ENCODE measurements around the gene TEX22. TPM values are rescaled to one million over a fixed set of nuclear protein-coding genes. Genes with fewer than 3 reads are reported as not detected.

Gene TEX22
- total and polyA plus RNA-seq, 7 donors: 0.50 TPM; not detected in 6

GRCh38 chr14:105458571-105458970 lies 60.2 kb downstream of the TEX22 start:
- no peaks in the 10 kb centered on the region for H3K4me1 ChIP-seq
- no peak overlapping the region for H3K4me3 ChIP-seq
- H3K27ac ChIP-seq: no peak overlapping the region
- TF ChIP-seq EP300 (IDR thresholded peaks at IDR 0.05) (no peak), POLR2A (IDR thresholded peaks at IDR 0.05) (no peak), POLR2AphosphoS5 (IDR thresholded peaks at IDR 0.05) (no peak), CTCF (IDR thresholded peaks at IDR 0.05) (no peak)
- peaks cover 26 to 77% (median 55%) of the 10 kb centered on the region in 4 donors for H3K36me3 ChIP-seq
- no peaks in the 10 kb centered on the region for H3K27me3 ChIP-seq
- intact Hi-C loops (cut with DNase I): no loop called here
- WGBS, 2 donors: 89 to 90% methylated on average over 14 of the region's 14 CpGs
- H3K9me3 ChIP-seq: no peaks in the 10 kb centered on the region
- DNase-seq: no peak

- Histone ChIP-seq H3K9me3 (no peaks in the 10 kb centered on the region), H3K36me3 (peaks cover 32 to 77% (median 61%) of the 10 kb centered on the region in 4 donors), H3K4me1 (no peaks in the 10 kb centered on the region), H3K27me3 (no peaks in the 10 kb centered on the region), H3K4me3 (no peak overlapping the region), H3K27ac (no peak overlapping the region)
- 95 to 96% methylated on average over 17 of the region's 17 CpGs for WGBS, 2 donors
- no peak for DNase-seq
- intact Hi-C loops (cut with DNase I): no loop called here
- no peak for TF ChIP-seq POLR2A (IDR thresholded peaks at IDR 0.05)
These were observed 61.8 kb downstream of the TEX22 start for GRCh38 chr14:105460116-105460515.

- Histone ChIP-seq H3K36me3 (peaks cover 32 to 77% (median 60%) of the 10 kb centered on the region in 4 donors), H3K4me3 (no peak overlapping the region), H3K9me3 (no peaks in the 10 kb centered on the region), H3K4me1 (no peaks in the 10 kb centered on the region), H3K27me3 (no peaks in the 10 kb centered on the region), H3K27ac (no peak overlapping the region)
- intact Hi-C loops (cut with DNase I): no loop called here
- WGBS, 2 donors: 94 to 95% methylated on average over 17 of the region's 17 CpGs
- no peak for TF ChIP-seq POLR2A (IDR thresholded peaks at IDR 0.05)
- TF ChIP-seq EP300 (IDR thresholded peaks at IDR 0.05): no peak
- no peak for TF ChIP-seq CTCF (IDR thresholded peaks at IDR 0.05)
- no peak for TF ChIP-seq POLR2AphosphoS5 (IDR thresholded peaks at IDR 0.05)
- no peak for DNase-seq
These were observed 62.3 kb downstream of the TEX22 start for GRCh38 chr14:105460616-105461015.

GRCh38 chr14:105461903-105462302 lies 63.6 kb downstream of the TEX22 start:
- TF ChIP-seq POLR2AphosphoS5 (IDR thresholded peaks at IDR 0.05): no peak
- no peak for TF ChIP-seq EP300 (IDR thresholded peaks at IDR 0.05)
- no peak for TF ChIP-seq POLR2A (IDR thresholded peaks at IDR 0.05)
- TF ChIP-seq CTCF (IDR thresholded peaks at IDR 0.05): no peak
- Histone ChIP-seq H3K9me3 (no peaks in the 10 kb centered on the region), H3K36me3 (peaks cover 37 to 77% (median 56%) of the 10 kb centered on the region in 4 donors), H3K27ac (no peak overlapping the region), H3K4me1 (no peaks in the 10 kb centered on the region), H3K4me3 (no peak overlapping the region), H3K27me3 (no peaks in the 10 kb centered on the region)
- intact Hi-C loops (cut with DNase I): no loop called here
- no peak for DNase-seq
- WGBS, 2 donors: 95 to 97% methylated on average over 18 of the region's 18 CpGs

Other genes with a start within 250 kb of the TEX22 start
- gene JAG2, start 229.8 kb upstream of the TEX22 start, total RNA-seq: 1 to 10 TPM; 1.8 to 4.2 (median 3.5) TPM
- 10 to 100 TPM in 1 of 3 donors, 1 to 10 TPM in 1, under 1 TPM in 1; 0.60 to 12.3 (median 2.1) TPM for gene JAG2, start 229.8 kb upstream of the TEX22 start, polyA plus RNA-seq
- 10 to 100 TPM in 1 of 4 donors, 1 to 10 TPM in 3; 4.1 to 10.5 (median 6.1) TPM for gene NUDT14, start 217.2 kb upstream of the TEX22 start, total RNA-seq
- 10 to 100 TPM; 24.3 to 47.4 (median 32.4) TPM for gene NUDT14, start 217.2 kb upstream of the TEX22 start, polyA plus RNA-seq
- gene BTBD6, start 150.0 kb upstream of the TEX22 start, total RNA-seq: 10 to 100 TPM; 31.3 to 46.7 (median 37.1) TPM
- 10 to 100 TPM; 39.8 to 63.7 (median 51.1) TPM for gene BTBD6, start 150.0 kb upstream of the TEX22 start, polyA plus RNA-seq
- gene BRF1, start 97.5 kb upstream of the TEX22 start, total RNA-seq: 10 to 100 TPM; 19.3 to 39.2 (median 28.5) TPM
- 10 to 100 TPM in 2 of 3 donors, 1 to 10 TPM in 1; 9.0 to 23.7 (median 12.6) TPM for gene BRF1, start 97.5 kb upstream of the TEX22 start, polyA plus RNA-seq
- gene PACS2, start 83.8 kb upstream of the TEX22 start, total RNA-seq: 10 to 100 TPM; 38.7 to 90.6 (median 47.4) TPM
- 10 to 100 TPM; 19.8 to 49.6 (median 21.3) TPM for gene PACS2, start 83.8 kb upstream of the TEX22 start, polyA plus RNA-seq
- gene MTA1, start 21.3 kb downstream of the TEX22 start, total RNA-seq: 10 to 100 TPM; 25.7 to 92.8 (median 46.1) TPM
- 10 to 100 TPM; 14.3 to 70.7 (median 18.6) TPM for gene MTA1, start 21.3 kb downstream of the TEX22 start, polyA plus RNA-seq
- 10 to 100 TPM; 49.8 to 79.5 (median 57.1) TPM for gene CRIP2, start 76.3 kb downstream of the TEX22 start, total RNA-seq
- gene CRIP2, start 76.3 kb downstream of the TEX22 start, polyA plus RNA-seq: 10 to 100 TPM; 13.6 to 50.0 (median 34.2) TPM
- 10 to 100 TPM in 3 of 4 donors, 1 to 10 TPM in 1; 4.9 to 24.3 (median 15.4) TPM for gene CRIP1, start 88.3 kb downstream of the TEX22 start, total RNA-seq
- 100 to 1,000 TPM; 168 to 403 (median 199) TPM for gene CRIP1, start 88.3 kb downstream of the TEX22 start, polyA plus RNA-seq
- gene TEDC1, start 92.7 kb downstream of the TEX22 start, total RNA-seq: 1 to 10 TPM in 2 of 4 donors, under 1 TPM in 2; 0.16 to 5.2 (median 1.0) TPM
- 10 to 100 TPM; 17.8 to 36.0 (median 19.2) TPM for gene TEDC1, start 92.7 kb downstream of the TEX22 start, polyA plus RNA-seq
- gene TMEM121, start 128.0 kb downstream of the TEX22 start, total RNA-seq: 1 to 10 TPM; 3.0 to 8.0 (median 6.2) TPM
- gene TMEM121, start 128.0 kb downstream of the TEX22 start, polyA plus RNA-seq: 1 to 10 TPM in 1 of 3 donors, not detected in 2; 2.3 TPM

Measured in sigmoid colon (tissue), 7 donors.